Stimulated activated CD8-positive, alpha-beta memory T cell treated with anti-CD3 and anti-CD28 coated beads, Interleukin-15, amount 100 ng/mL, for 48 hours (primary cell): ENCODE data around the gene TPM4.
"Not testable (repeated sequence)": the region's sequence is repeated elsewhere in the genome, so short reads cannot be mapped to it uniquely, and the experiment has no call there.

Experiments used
- DNase-seq, 2 donors: peaks; one replicate each; pipeline ENCODE4 v3.0.0-alpha.2; 2020; ENCODE audit warnings: low read depth in 2 of 2

TPM4 gene

DNA sequence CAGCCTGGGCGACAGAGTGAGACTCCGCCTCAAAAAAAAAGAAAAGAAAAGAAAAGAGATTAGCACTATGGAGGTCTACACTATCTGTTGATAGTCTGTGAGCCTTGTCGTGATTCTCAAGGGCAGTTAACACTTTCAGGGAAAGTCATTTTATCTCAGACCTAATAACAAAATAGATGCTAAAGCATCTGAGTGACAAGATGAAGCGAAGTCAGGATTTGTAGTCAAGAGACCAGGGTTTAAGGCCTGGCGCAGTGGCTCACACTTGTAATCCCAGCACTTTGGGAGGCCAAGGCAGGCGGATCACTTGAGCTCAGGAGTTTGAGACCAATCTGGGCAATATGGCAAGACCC is 22.1 kb downstream of the TPM4 start:
- no peak for DNase-seq

GRCh38 chr19:16098821-16099220 is 22.5 kb downstream of the TPM4 start:
- no peak for DNase-seq

- not testable (repeated sequence) for DNase-seq
These were observed 23.1 kb downstream of the TPM4 start for GRCh38 chr19:16099314-16099965.

- DNase-seq: no peak
These were observed 24.2 kb downstream of the TPM4 start for GRCh38 chr19:16100524-16100923.

DNA sequence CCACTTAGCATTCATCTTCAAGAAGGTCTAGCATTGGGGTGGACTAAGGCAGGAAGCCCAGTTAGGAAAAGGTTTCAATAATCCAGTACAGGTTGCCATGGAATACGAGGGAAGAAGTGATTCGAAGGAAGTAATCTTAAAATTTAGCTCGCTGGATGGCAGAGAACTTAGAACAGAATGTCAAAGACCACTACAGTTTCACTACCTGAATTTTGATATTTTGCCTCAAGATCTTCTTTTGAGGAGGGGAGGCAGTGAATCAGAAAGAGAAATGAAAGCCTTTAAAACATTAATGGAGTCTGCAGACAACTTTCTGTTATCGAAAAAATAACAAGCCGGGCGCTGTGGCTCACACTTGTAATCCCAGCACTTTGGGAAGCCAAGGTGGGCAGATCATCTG is 28.4 kb downstream of the TPM4 start:
- no peak for DNase-seq

DNA sequence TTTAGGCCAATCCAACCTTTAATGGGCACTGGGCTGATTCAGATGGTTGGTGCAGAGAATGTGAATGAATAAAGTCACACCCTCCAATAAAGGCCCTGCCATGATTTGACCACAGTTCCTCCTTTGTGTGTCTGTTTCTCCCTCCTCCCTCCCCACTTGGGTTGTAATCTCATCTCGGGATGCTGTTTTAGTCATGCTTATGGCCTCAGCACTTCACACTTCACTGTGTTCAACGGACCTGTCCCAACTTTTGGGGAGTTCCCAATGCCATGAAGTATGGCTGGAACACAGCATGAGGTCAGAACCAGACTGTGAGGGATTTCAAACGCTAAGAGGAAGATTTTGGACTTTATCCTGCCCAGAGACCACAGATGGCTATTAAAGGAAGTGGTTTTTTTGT is 29.8 kb downstream of the TPM4 start:
- DNase-seq: no peak

GRCh38 chr19:16111160-16111908 is 35.0 kb downstream of the TPM4 start, which contains the start of gene RAB8A:
TSS of gene RAB8A (plus strand) at chr19:16111889. CDS start at chr19:16111902, 13 bp downstream.
- peak; percentile 96 to 99 for DNase-seq

GRCh38 chr19:16111909-16112752 is 35.8 kb downstream of the TPM4 start:
- no peak for DNase-seq

DNA sequence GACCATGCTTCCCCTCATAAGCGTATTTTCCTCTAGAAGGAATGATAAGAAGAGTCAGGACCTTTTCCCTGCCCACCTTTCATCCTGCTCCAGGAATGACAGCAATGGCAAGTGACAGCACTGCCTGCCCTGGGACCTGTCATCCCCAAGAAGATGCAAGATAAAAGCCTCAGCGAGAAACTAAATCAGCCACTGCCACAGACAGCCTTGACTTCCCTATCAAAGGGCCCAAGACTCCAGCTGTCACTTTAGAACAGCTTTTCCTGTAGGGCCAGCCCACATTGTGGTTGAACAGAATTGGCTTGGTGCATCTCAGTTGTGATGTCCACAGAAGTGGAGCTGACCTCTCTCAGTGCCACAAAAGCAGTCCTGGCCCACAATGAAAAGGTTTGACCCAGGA is 36.5 kb downstream of the TPM4 start:
- no peak for DNase-seq

DNA sequence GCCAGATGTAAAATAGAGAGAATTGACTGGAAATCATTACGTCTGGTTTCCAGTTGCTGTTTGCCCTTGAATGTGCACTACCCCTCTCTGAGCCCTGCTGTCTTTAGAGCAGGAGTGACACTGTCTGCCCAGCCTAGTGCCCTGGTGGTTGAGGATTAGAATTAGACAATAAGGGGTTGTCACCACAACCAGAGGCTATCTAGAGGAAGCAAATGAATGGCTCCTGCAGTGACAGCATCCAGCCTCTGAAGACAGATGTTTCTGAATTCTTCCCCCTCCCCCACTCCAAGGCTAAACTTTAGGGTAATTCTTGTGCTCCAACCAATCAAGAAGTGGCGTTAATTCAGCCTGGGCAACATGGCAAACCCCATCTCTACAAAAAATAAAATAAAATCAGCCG is 37.4 kb downstream of the TPM4 start:
- DNase-seq: no peak

DNA sequence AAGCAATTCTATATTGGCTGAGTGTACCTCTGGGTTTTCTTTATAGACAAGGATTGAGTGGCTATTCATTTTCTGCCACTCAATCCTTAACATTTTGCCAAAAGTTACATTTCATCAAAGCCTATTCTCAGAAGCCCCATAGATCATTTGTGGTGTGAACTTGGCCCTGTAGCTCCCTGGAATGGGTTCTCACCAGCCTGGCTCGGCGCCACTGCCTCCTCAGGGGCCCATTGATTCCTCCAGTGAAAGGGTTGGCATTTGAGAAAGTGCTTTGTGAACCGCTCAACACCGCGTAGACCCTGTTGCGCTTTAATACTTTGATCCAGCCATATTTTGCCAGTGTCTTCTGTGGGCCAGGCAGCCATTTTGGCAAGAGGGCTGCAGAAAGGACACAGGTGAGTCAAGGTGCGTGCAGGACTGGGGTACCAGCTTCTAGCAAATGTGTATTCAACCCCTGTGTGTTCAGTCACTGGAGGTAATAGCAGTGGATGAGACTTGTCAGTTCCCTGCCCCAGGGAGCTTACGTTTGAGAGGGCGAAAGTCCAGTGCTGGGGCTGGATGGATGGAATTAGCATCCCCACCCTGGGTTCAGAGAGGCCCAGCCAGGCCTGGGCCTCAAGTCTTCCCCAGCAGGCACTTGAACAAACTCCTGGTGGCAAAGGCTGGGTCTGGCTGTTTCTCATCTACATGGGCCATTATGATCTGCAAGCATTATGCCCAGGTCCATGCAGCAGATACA is 39.2 kb downstream of the TPM4 start:
- DNase-seq: no peak

- DNase-seq: no peak
These were observed 39.8 kb downstream of the TPM4 start for GRCh38 chr19:16116067-16116466.

- no peak for DNase-seq
These were observed 41.3 kb downstream of the TPM4 start for GRCh38 chr19:16117594-16118033.

DNA sequence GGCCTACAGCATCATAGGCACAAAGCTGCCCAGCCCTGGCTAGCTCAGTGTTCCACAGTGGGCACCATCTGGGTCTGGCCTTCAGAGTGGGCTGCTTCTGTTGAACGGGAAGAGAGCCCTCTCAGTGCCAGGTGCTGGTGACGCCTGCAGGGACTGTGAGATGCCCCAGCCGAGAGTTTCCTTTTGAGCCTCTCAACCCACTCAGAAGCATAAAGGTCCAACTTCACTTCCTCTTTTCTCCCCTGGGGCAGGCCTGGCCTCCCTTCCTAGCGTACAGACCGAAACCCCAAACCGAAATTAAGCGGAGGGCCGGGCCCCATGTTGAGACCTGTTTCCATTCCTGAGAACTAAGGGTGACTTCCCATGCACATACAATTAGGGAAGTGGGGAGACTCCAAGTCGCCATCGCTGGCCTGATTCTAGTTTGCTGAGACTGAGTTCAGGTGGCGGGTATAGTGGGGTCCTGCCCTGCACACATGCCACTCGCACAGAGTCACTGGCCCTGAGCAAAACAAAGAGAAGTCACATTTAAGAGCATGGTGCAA is 42.3 kb downstream of the TPM4 start:
- peak; percentile 55 to 60 for DNase-seq

DNA sequence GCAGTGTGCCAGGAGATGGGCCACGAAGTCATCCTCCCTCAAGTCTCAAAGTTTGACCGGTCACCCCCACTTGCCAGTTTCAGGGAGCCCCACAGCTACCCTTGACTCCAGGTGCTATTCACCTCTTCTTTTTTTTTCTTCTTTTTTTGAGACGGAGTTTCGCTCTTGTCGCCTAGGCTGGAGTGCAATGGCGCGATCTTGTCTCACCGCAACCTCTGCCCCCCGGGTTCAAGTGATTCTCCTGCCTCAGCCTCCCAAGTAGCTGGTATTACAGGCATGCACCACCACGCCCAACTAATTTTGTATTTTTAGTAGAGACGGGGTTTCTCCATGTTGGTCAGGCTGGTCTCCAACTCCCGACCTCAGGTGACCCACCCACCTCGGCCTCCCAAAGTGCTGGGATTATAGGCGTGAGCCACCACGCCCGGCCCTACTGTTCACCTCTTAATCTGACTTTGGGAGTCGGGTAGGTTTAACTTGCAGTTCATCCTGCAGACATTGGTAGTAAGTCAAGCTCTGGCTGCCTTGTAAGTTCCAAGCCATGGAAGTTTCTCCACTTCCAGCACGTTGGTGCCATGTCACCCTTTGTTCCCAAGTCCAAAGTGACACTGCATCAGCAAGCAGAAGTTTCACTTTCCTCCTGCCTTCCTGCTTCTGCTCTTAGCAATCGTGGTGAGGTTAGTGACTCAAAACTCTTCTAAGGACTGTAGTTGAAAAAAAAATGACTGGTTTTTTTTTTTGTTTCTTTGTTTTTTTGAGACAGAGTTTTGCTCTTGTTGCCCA is 43.0 kb downstream of the TPM4 start:
- DNase-seq: not testable (repeated sequence)

GRCh38 chr19:16121141-16121540 is 44.8 kb downstream of the TPM4 start:
- no peak for DNase-seq

- DNase-seq: no peak
These were observed 45.7 kb downstream of the TPM4 start for GRCh38 chr19:16121967-16122366.

DNA sequence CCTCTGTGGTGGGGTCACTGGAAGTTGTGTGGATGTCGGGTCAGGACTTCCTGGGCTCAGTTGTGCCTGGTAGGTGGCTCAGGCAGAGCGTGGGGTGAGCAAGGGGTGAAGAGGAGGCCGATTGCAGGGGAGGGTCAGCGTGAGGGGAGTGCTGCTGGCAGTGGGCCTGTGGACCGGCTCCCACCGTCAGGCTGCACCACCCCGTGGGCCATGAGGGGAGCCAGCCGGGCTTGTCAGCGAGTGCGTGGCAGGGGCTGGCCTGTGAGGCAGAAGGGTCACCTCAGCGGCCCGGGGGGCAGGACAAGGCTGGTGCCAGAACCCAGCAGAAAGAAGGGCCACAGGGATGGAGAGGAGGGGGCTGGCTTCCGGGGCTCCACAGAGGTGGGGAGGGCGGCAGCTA is 48.7 kb downstream of the TPM4 start:
- no peak for DNase-seq

- DNase-seq: no peak
These were observed 49.6 kb downstream of the TPM4 start for GRCh38 chr19:16125737-16126495.

DNA sequence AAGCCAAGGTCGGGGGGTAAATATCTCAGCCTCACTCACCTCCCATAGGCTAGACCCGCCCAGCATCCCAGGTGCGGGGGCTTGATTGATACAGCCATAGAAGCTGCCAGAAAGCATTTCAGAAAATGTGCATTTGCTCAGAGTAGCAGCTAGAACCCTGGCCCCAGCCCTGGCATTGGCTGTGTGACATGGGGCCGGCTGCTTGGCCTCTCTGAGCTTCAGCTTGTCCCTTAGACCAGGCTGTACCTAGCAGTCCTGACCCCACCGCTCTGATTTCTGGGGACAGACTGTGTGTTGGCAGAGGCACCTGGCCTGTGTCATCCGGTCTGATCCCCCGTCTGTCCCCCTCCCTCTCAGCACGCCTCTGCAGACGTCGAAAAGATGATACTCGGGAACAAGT is 50.8 kb downstream of the TPM4 start:
- no peak for DNase-seq
